ENCODE data around the gene CHRNA3.

GRCh38 chr15:78629031-78629715, 8.4 kb upstream of the CHRNA3 start:
- TF ChIP-seq CTCF (IDR thresholded peaks at IDR 0.05) (no peak), POLR2A (IDR thresholded peaks at IDR 0.05) (no peak)

Data from body of pancreas (tissue), 4 donors.